IMR-90 (cell line): ENCODE results near the gene PIPOX. TPM values are rescaled to one million over a fixed set of nuclear protein-coding genes. Genes with fewer than 3 reads are reported as not detected.

Experiments
- ATAC-seq: fragments of 200-7000 bp; cut with Tn5 transposase; 2 replicates; pipeline ENCODE4 v1.9.1; 2020; ENCODE audit warnings: low read depth, mild to moderate bottlenecking, moderate library complexity
- BruUV-seq: library from RNA; stranded (reverse); fragments of 400-500 nt; replicated peaks from 2 replicates; lab custom pipeline; 2021; lab: Mats Ljungman, UMichigan
- CTCF ChIA-PET: fragments of 300-600 bp; formaldehyde crosslinking; extraction: SDS; loops from one replicate; lab custom pipeline; 2021; ENCODE audit warnings: antibody characterized with exemption; lab: Yijun Ruan, JAX
- POLR2A ChIA-PET: fragments of 300-600 bp; sonication (Branson Sonifier 250); formaldehyde crosslinking; loops from one replicate; lab custom pipeline; 2022; ENCODE audit warnings: antibody characterized with exemption; ENCODE audit not compliant: unreplicated experiment; lab: Charles Lee
- DNase-seq: peaks from one replicate; pipeline ENCODE4 v3.0.0; 2013
- H2AFZ ChIP-seq: replicated peaks from 2 replicates; pipeline ENCODE3; 2013; ENCODE audit warnings: low read length, mild to moderate bottlenecking; ENCODE audit not compliant: poor library complexity
- H2AK5ac ChIP-seq: 2 replicates; pipeline ENCODE4 v1.6.1; 2013; ENCODE audit warnings: low read depth, low read length, inconsistent platforms
- H2AK9ac ChIP-seq: replicated peaks from 2 replicates; pipeline ENCODE3; 2013; ENCODE audit warnings: mild to moderate bottlenecking, low read depth, low read length, moderate library complexity; ENCODE audit not compliant: poor library complexity
- H2BK120ac ChIP-seq: 2 replicates; pipeline ENCODE4 v1.6.1; 2013; ENCODE audit warnings: low read depth, low read length, inconsistent platforms
- H2BK15ac ChIP-seq: 3 replicates; pipeline ENCODE4 v1.6.1; 2013; ENCODE audit warnings: low read depth, low read length, inconsistent platforms
- H2BK20ac ChIP-seq: 2 replicates; pipeline ENCODE4 v1.6.1; 2013; ENCODE audit warnings: low read depth, mild to moderate bottlenecking, inconsistent platforms, low read length, moderate library complexity
- H2BK5ac ChIP-seq: 2 replicates; pipeline ENCODE4 v1.6.1; 2013; ENCODE audit warnings: mild to moderate bottlenecking, low read depth, low read length, inconsistent platforms; ENCODE audit not compliant: poor library complexity, severe bottlenecking
- H3K14ac ChIP-seq: replicated peaks from 2 replicates; pipeline ENCODE4 v1.6.1; 2013; ENCODE audit warnings: low read depth, low read length, inconsistent platforms
- H3K18ac ChIP-seq: 2 replicates; pipeline ENCODE4 v1.6.1; 2013; ENCODE audit warnings: low read depth, low read length, control low read depth
- H3K23ac ChIP-seq: 2 replicates; pipeline ENCODE4 v1.6.1; 2013; ENCODE audit warnings: low read depth, low read length, inconsistent platforms
- H3K27ac ChIP-seq: 2 replicates; pipeline ENCODE4 v1.5.1; 2013; ENCODE audit warnings: mild to moderate bottlenecking, control low read depth, low read length; ENCODE audit not compliant: insufficient read depth
- H3K27me3 ChIP-seq: 2 replicates; pipeline ENCODE4 v1.6.1; 2013; ENCODE audit warnings: low read length; ENCODE audit not compliant: control insufficient read depth, insufficient read depth
- H3K36me3 ChIP-seq: 2 replicates; pipeline ENCODE4 v1.6.1; 2013; ENCODE audit warnings: low read length, mixed read lengths; ENCODE audit not compliant: control insufficient read depth, insufficient read depth
- H3K4ac ChIP-seq: 2 replicates; pipeline ENCODE4 v1.6.1; 2013; ENCODE audit warnings: low read depth, low read length, inconsistent platforms
- H3K4me1 ChIP-seq: 2 replicates; pipeline ENCODE4 v1.6.1; 2013; ENCODE audit warnings: low read length, mixed read lengths; ENCODE audit not compliant: control insufficient read depth, insufficient read depth
- H3K4me2 ChIP-seq: 2 replicates; pipeline ENCODE4 v1.6.1; 2013; ENCODE audit warnings: low read depth, mild to moderate bottlenecking, control low read depth, low read length, moderate library complexity
- H3K4me3 ChIP-seq: 2 replicates; pipeline ENCODE4 v1.5.1; 2013; ENCODE audit warnings: low read depth, mild to moderate bottlenecking, control low read depth, low read length, moderate library complexity; ENCODE audit not compliant: insufficient read depth
- H3K56ac ChIP-seq: 2 replicates; pipeline ENCODE4 v1.6.1; 2013; ENCODE audit warnings: low read length, inconsistent platforms; ENCODE audit not compliant: insufficient read depth; ENCODE audit errors: extremely low read depth
- H3K79me1 ChIP-seq, 2 experiments: 2 replicates each; pipeline ENCODE4 v1.6.1; 2013; ENCODE audit warnings: low read length in 2 of 2, inconsistent platforms in 1 of 2, low read depth in 1 of 2
- H3K9ac ChIP-seq: 2 replicates; pipeline ENCODE4 v1.6.1; 2013; ENCODE audit warnings: low read depth, low read length, control low read depth
- H3K9me1 ChIP-seq: 2 replicates; pipeline ENCODE4 v1.6.1; 2013; ENCODE audit warnings: low read length, inconsistent platforms; ENCODE audit not compliant: insufficient read depth
- H3K9me3 ChIP-seq: 2 replicates; pipeline ENCODE4 v1.6.1; 2013; ENCODE audit warnings: low read length; ENCODE audit not compliant: control insufficient read depth, insufficient read depth
- H4K20me1 ChIP-seq: 2 replicates; pipeline ENCODE4 v1.6.1; 2013; ENCODE audit warnings: low read length, inconsistent platforms; ENCODE audit not compliant: insufficient read depth
- H4K5ac ChIP-seq: 2 replicates; pipeline ENCODE4 v1.6.1; 2013; ENCODE audit warnings: mild to moderate bottlenecking, low read depth, low read length, control low read depth
- H4K8ac ChIP-seq, 2 experiments: 2 replicates each; pipeline ENCODE4 v1.6.1; 2013; ENCODE audit warnings: low read depth in 2 of 2, low read length in 2 of 2, control low read depth in 1 of 2, inconsistent platforms in 1 of 2
- H4K91ac ChIP-seq: 2 replicates; pipeline ENCODE4 v1.6.1; 2013; ENCODE audit warnings: low read depth, low read length, inconsistent platforms; ENCODE audit not compliant: insufficient read depth
- BHLHE40 ChIP-seq: fragments of 150-350 bp; IDR thresholded peaks from 2 replicates; pipeline ENCODE4 v1.6.1; 2016; ENCODE audit warnings: mild to moderate bottlenecking, low read depth, low read length
- CEBPB ChIP-seq: IDR thresholded peaks from 2 replicates; pipeline ENCODE4 v1.6.1; 2012; ENCODE audit warnings: low read depth, low read length, improper control_type of control experiment
- CHD1 ChIP-seq: IDR thresholded peaks from 2 replicates; pipeline ENCODE4 v1.6.1; 2012; ENCODE audit warnings: low read depth, low read length, improper control_type of control experiment
- MAFK ChIP-seq: IDR thresholded peaks from 2 replicates; pipeline ENCODE4 v1.6.1; 2012; ENCODE audit warnings: low read depth, low read length, improper control_type of control experiment
- MXI1 ChIP-seq: IDR thresholded peaks from 2 replicates; pipeline ENCODE4 v1.6.1; 2012; ENCODE audit warnings: low read depth, mild to moderate bottlenecking, low read length, moderate library complexity, borderline replicate concordance
- POLR2A ChIP-seq: IDR thresholded peaks from 2 replicates; pipeline ENCODE4 v1.6.1; 2012; ENCODE audit warnings: mild to moderate bottlenecking, low read depth, low read length
- RAD21 ChIP-seq: IDR thresholded peaks from 2 replicates; pipeline ENCODE4 v1.6.1; 2012; ENCODE audit warnings: low read length, improper control_type of control experiment
- RFX5 ChIP-seq: IDR thresholded peaks from 2 replicates; pipeline ENCODE4 v1.8.0; 2012; ENCODE audit warnings: low read depth, mild to moderate bottlenecking, low read length, moderate library complexity
- SMC3 ChIP-seq: fragments of 150-350 bp; IDR thresholded peaks from 2 replicates; pipeline ENCODE4 v1.6.1; 2016; ENCODE audit warnings: low read depth, mild to moderate bottlenecking, antibody characterized with exemption, low read length, moderate library complexity
- USF2 ChIP-seq: fragments of 150-350 bp; IDR thresholded peaks from 2 replicates; pipeline ENCODE4 v1.6.1; 2017; ENCODE audit warnings: mild to moderate bottlenecking, antibody characterized with exemption, low read length, low read depth
- WGBS, 2 experiments: methylation state at CpG; one replicate each; pipeline versions ENCODE4 v1.1.5 to v1.1.7; 2013; ENCODE audit warnings: missing lambda C conversion rate in 2 of 2; ENCODE audit not compliant: insufficient read length in 1 of 2; ENCODE audit errors: extremely low coverage in 2 of 2; 5-methylcytosine and 5-hydroxymethylcytosine counted together
- dilution Hi-C: fragments of 300-500 bp; cut with HindIII; formaldehyde crosslinking; loops from one replicate; pipeline ENCODE4 v1.14.3; 2018; ENCODE audit warnings: low sequenced_read_pairs; ENCODE audit not compliant: unreplicated experiment
- in situ Hi-C: fragments of 300-500 bp; cut with MboI; formaldehyde crosslinking; loops from 3 replicates; pipeline ENCODE4 v1.14.3; 2019; ENCODE audit warnings: low sequenced_read_pairs, inconsistent platforms, mixed read lengths
- intact Hi-C: fragments of 100-400 bp; cut with micrococcal nuclease; formaldehyde crosslinking; loops from 2 replicates; pipeline ENCODE4 v1.10.0; 2022
- polyA plus RNA-seq, 3 experiments: library from polyadenylated mRNA; depleted of rRNA; stranded (reverse); fragments of >200 nt; gene quantifications; 2 replicates each; pipeline ENCODE4 v1.2.3, GENCODE V29; 2012; ENCODE audit warnings: low replicate concordance in 1 of 3
- total RNA-seq: library from RNA; depleted of rRNA; stranded (reverse); fragments of >200 nt; gene quantifications from 2 replicates; pipeline ENCODE4 v1.2.3, GENCODE V29; 2012
- TF ChIP-seq, protein P1 (sequence below): fragments of 150-350 bp; IDR thresholded peaks from 2 replicates; pipeline ENCODE4 v1.6.1; 2016; ENCODE audit warnings: low read depth, mild to moderate bottlenecking, low read length, moderate library complexity, borderline replicate concordance

The PIPOX gene
- total and polyA plus RNA-seq, 2 of the 4 experiments (the other 2 are of a cell fraction), result 0.43 to 1.3 TPM

DNA sequence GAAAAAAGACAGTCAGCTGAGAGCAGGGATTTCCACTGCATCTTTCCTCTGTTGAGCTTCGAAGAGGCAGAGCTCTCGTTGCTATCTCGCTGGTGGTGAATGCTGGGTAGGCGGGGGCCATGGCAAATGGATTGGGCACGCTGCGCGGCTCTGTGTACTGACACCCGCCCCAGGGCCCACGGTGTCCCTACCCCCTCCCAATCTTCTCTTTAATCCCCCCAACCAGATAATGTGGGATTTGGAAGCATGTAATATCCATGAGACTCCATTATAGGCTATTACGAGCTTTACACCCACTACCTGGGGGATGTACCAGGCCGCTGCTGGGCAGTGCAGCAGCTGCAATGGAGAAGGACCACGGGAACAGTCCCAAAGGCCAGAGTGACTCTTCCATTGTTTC lies 8.3 kb downstream of the PIPOX start:
- POLR2A ChIA-PET, result no interaction called here
- intact Hi-C loops, result no loop called here

More for the DNA sequence above, 8.3 kb downstream of the PIPOX start:
- peaks cover 2% of the 10 kb centered on the region; the same call in 1 of the 2 replicates for H3K9me3 ChIP-seq
- peaks cover 2% of the 10 kb centered on the region; the same call in 1 of the 2 replicates for H3K9me1 ChIP-seq
- dilution Hi-C loops, result no loop called here
- no peak overlapping the region for H4K8ac ChIP-seq
- no peaks in the 10 kb centered on the region for H3K4me1 ChIP-seq
- H3K27ac ChIP-seq, result no peak overlapping the region
- no peak overlapping the region for H3K4me3 ChIP-seq
- no peak overlapping the region for H2BK15ac ChIP-seq
- H4K20me1 ChIP-seq, result no peaks in the 10 kb centered on the region
- no peak overlapping the region for H2AK9ac ChIP-seq
- H2BK5ac ChIP-seq, result no peak overlapping the region
- DNase-seq, result no peak
- no peak overlapping the region for H3K23ac ChIP-seq
- no peak overlapping the region for H3K9ac ChIP-seq
- ATAC-seq, result no peak
- peaks cover 85% of the 10 kb centered on the region for H3K27me3 ChIP-seq
- no peak overlapping the region for H2AK5ac ChIP-seq
- H4K5ac ChIP-seq, result no peak overlapping the region
- H2AFZ ChIP-seq, result no peak overlapping the region
- H3K79me1 ChIP-seq, result no peaks in the 10 kb centered on the region
- CTCF ChIA-PET, result no interaction called here
- H3K14ac ChIP-seq, result no peak overlapping the region
- H3K4me2 ChIP-seq, result no peak overlapping the region
- no peaks in the 10 kb centered on the region for H3K36me3 ChIP-seq
- no peak overlapping the region for H3K56ac ChIP-seq
- H4K91ac ChIP-seq, result no peak overlapping the region
- no peak overlapping the region for H2BK120ac ChIP-seq
- H3K18ac ChIP-seq, result no peak overlapping the region
- H3K4ac ChIP-seq, result no peak overlapping the region
- WGBS, 2 experiments, result 100% methylated on average over 1 of the region's 12 CpGs; no CpG with 5 or more reads in 1 of the 2 experiments
- TF ChIP-seq BHLHE40 (no peak), RFX5 (no peak), USF2 (no peak), MAFK (no peak), CEBPB (no peak), CHD1 (no peak), SMC3 (no peak), POLR2A (no peak), RAD21 (no peak), MXI1 (no peak)
- TF ChIP-seq, protein P1, sequence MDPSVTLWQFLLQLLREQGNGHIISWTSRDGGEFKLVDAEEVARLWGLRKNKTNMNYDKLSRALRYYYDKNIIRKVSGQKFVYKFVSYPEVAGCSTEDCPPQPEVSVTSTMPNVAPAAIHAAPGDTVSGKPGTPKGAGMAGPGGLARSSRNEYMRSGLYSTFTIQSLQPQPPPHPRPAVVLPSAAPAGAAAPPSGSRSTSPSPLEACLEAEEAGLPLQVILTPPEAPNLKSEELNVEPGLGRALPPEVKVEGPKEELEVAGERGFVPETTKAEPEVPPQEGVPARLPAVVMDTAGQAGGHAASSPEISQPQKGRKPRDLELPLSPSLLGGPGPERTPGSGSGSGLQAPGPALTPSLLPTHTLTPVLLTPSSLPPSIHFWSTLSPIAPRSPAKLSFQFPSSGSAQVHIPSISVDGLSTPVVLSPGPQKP, result no peak
- BruUV-seq, result no TSS peak
- no peak overlapping the region for H2BK20ac ChIP-seq
- in situ Hi-C loops, result no loop called here
